HG03025 (cell line): ENCODE data around the gene SPATC1L.
"Not testable (repeated sequence)": the region's sequence is repeated elsewhere in the genome, so short reads cannot be mapped to it uniquely, and the experiment has no call there.

ENCODE experiments used
- ATAC-seq: cut with Tn5 transposase; IDR thresholded peaks from one replicate; pipeline ENCODE4 v1.9.1; 2021; ENCODE audit warnings: mild to moderate bottlenecking, moderate library complexity; ENCODE audit not compliant: unreplicated experiment, low FRiP score

Gene SPATC1L

DNA sequence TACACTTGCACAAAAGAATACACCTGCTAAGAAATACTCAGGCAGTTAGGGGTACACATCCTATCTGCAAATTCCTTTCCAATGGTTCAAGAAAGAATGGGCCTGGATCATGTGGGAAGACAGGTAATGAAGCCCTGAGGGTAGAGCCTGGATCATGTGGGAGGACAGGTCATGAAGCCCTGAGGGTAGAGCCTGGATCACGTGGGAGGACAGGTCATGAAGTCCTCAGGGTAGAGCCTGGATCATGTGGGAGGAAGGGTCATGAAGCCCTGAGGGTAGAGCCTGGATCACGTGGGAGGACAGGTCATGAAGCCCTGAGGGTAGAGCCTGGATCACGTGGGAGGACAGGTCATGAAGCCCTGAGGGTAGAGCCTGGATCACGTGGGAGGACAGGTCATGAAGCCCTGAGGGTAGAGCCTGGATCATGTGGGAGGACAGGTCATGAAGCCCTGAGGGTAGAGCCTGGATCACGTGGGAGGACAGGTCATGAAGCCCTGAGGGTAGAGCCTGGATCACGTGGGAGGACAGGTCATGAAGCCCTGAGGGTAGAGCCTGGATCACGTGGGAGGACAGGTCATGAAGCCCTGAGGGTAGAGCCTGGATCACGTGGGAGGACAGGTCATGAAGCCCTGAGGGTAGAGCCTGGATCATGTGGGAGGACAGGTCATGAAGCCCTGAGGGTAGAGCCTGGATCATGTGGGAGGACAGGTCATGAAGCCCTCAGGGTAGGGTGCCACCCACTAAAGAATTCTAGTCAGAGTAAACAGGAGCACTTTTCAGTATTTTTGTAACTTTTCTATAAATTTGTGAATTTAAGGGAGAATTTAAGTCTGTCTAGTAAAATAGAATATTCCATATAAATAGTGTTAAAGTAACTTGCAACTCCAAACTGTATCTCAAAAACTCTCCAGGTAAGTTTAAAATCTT lies 16.9 kb upstream of the SPATC1L start:
- ATAC-seq: not testable (repeated sequence)

DNA sequence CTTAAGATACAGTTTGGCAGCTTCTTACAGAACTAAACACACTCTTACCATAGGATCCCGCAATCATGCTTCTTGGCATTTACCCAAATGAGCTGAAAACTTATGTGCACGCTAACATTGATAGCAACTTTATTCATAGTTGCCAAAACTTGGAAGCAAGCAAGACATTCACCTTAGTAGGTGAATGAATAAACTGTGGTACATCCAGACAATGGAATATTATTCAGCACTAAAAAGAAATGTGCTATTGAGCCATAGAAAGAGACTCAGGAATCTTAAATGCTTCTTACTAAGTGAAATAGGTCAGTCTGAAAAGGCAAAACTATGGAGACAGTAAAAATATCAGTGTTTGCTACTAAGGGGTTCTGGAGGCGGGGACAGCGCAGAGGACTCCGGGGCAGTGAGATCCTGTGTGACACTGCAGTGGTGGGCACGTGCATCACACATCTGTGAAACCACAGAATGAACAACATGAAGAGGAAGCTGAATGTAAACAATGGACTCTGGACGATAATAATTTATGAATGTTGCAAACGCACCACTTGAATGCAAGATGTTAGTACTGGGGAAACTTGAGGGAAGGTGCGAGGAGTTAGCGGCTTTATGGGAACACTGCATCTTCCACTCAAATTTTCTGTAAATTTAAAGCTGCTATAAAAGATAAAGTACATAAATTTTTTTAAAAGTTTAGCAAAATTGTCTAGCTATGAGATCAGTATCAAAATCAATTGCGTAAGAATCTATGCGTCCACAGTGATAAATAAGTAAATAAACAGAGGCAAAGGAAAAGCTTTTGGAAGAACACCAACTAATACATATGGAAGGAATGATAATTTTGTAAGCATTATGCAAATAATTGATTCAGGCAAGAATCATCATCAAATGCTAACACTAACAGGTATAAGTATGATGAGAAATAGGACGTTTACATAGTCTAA lies 15.4 kb upstream of the SPATC1L start:
- no peak for ATAC-seq

DNA sequence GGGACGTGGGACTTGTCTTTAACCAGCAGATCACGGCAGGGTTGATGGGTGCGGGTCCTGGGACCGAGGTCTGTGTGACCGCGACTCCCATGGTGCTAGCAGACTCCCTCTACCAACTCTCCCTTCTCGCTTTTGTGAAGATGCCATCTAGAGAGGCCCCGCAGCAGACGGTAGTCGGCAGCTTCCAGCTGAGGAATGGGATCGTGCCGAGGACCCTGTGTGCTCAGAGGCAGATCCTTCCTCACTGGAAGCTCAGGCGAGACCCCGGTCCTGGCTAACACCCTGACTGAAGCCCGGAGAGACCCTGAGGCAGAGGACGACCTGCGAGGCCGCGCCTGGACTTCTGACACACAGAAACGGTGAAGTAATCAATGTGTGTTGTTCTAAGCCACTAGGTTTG lies 12.5 kb upstream of the SPATC1L start:
- no peak for ATAC-seq

DNA sequence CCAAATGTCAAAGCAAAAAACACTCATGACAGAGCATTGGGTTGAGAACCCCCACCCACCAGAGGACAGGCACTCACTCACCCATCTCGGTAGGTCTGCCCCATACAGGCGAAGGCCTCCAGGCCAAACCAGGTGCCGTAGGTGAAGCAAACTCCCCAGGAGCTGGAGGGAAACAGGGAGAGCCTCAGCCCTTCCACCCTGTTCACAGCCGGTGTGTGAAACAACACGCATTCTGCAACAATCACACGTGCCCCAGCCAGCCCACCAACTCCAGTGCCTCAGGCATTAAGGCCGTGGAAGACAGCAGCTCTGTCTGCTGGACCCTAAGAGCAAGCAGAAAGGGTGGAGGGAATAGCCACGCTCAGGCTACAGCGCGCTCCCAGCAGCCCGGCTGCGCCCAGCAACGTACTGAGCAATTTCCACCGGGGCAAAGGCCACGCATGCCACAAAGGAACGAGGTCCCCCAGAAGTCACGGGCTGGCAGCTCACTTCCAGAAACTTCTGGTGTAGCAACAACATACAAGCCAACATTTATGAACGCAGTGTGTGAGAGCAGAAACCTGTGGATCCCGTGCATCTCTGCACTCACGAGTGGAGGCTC lies 11.4 kb upstream of the SPATC1L start:
- no peak for ATAC-seq

DNA sequence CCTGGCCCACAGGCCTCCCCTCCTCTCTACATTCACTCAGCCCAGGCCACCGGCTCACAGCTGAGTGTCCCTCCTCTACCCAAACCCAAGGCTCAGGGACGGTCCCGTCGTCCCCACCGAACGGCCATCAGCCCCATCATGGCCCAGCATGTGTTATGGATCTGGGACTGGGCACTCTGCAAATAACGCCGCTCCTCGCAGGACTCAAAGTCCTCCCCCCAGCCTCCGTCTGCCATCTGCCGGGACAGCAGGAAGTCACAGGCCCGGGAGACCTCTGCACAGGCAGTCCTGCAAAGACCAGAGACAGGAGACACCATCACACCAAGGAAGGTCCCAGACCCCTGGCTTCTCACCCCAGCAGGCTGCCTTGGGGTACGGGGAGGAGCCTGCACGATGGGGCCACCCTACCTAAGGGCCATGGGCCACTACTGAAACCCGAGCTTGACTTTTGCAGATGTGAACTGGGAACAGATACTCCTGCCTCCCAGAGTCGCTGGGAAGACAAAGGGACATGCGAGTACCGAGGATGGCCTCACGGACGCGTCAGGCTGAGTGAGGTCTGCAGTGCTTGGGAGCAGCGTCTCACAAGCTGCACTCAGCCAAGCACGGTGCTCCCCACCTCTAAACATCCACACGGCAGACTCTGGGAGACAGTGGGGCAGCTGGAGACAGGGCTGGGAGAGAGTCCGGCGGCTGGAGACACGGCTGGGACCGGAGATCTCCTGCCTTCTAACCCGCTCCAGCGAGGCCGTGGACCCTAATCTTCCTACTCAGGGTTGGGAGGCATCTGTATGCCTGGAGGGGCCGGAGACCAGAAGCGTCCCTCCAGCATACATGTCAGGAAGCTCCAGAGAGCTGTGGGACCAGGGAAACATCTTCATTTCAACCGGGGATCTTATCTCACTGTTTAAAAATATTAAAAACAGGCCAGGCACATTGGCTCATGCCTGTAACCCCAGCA lies 10.4 kb upstream of the SPATC1L start:
- ATAC-seq: no peak

DNA sequence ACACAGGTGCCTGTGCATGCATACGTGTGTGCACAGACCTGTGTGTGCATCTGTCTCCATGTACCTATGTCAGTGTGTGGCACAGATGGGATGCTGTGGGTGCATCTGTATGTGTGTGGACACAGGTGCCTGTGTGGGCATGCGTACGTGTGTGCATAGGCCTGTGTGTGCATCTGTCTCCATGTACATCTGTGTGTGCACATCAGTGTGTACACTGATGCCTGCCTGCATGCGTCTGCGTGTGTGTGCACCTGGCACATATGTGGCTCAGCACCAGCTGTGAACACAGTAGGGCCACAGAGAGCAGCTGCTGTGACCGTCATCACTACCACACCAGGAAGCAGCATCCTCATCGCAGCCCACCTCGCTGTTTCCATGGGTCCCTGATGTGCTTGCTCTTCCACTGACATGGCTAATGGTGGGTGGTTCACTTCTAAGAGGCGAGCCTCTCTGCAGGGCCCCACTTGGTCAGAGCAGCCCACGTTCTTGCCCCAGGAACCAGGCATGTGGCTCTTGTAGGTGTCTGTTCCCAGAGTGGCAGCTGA lies 9.6 kb upstream of the SPATC1L start:
- no peak for ATAC-seq

DNA sequence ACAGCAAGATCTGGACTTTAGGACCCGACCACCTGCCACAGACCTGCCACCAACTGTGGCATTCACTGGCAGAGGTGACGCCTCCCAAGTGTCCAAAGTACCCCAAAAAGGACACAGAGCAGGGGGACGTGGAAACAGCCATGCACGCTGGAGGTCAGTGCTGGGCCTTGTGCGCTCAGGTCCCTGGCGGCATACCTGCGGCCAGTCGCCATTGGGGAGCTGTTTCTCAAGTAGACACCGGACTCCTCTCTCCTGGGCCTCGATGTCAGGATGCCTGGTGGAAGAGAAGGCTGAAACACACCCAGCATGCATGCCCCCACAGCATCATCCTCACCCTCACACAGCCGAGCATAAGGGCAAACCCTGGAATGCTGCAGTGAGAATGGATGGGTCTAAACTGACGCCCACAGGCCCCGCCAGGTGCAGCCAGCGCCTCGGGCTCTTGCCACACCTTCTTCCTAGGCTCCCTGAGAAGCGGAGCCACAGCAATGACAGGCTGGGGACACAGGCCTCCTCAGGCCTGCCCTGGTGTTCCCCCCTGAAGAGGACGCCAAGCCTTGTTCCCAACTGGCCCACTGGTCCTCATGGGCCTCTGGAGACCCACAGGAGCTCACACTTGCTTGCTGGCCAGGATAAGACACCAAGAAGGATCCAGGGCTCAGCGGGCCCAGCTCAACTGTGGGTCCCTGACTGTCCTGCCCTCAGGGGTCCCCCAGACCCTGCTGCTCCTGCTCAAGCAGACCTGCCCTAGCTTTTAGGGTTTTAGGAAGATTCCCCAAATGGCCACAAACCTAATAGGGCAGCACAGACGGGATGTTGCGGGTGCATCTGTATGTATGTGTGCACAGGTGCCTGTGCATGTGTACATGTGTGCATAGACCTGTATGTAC lies 7.7 kb upstream of the SPATC1L start:
- ATAC-seq: no peak

DNA sequence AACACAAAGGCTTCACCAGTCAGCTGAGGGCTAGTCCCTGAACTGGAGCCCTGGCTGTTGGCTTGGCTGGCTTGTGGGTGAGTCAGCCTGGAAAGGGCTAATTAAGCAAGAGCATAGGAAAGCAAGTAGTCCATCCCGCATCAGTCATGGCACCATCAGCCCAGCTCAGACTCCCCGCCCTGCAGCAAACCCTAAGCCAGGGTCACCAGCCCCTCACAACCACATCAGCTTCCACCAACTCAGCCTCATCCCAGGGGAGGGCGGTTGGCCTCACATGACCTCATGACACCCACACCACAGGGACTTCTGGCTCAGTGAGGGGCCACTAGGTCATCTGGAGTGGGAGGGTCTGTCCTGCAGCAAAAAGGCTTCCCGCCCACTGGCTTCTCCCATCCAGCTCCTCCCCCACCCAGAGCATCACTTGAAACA lies 7.0 kb upstream of the SPATC1L start:
- ATAC-seq: no peak

DNA sequence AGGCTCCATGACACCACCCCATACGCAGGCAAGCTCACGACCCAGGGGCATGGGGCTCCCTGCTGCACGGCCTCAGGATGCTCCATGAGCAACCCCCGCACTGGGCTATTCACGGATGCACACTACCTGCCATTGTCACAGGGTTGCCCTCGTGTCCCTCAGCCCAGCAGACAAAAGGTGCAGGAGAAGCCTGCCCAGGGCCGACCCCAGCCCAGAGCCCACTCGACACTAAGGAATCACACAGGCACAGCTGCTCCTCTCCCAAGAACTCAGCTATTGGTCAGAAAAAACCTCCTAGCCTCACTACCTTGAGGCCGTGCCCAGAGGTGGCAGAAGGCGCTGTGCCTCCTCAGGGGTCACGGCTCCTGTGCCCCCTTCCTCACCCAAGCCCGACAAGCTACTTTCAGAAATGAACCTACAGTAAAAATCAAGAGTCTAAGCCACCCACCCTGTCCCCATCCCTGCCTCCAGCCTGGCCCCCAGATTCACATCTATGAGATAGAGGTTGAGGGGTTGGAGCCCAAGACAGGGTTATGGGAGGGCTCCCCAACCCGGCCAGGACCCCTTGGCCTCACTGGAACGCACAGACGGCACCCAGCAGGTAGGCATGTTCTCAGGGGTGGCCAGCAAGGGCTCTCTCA lies 6.4 kb upstream of the SPATC1L start:
- no peak for ATAC-seq

DNA sequence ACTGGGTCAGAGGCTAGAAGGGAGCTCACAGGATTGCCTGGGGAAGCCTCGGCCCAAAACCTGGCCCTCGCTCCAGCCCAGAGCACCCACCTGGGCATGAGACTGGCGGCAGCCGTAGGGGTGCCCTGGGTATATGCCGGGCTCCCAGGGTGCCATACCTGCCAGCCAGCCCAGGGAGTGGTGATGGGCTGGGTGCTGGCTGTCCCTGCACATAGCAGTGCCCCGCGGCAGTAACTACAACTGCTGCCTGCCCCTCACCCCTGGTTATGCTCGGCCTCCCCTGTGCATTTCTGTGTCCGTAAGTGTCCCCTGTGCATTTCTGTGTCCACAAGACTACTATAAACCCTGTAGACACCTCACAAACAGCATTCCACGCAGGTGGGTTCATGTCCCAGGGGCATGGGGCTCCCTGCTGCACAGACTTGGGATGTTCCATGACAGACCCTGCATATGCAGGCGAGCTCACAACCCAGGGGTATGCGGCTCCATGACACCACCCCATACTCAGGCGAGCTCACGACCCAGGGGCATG lies 5.8 kb upstream of the SPATC1L start:
- ATAC-seq: no peak

DNA sequence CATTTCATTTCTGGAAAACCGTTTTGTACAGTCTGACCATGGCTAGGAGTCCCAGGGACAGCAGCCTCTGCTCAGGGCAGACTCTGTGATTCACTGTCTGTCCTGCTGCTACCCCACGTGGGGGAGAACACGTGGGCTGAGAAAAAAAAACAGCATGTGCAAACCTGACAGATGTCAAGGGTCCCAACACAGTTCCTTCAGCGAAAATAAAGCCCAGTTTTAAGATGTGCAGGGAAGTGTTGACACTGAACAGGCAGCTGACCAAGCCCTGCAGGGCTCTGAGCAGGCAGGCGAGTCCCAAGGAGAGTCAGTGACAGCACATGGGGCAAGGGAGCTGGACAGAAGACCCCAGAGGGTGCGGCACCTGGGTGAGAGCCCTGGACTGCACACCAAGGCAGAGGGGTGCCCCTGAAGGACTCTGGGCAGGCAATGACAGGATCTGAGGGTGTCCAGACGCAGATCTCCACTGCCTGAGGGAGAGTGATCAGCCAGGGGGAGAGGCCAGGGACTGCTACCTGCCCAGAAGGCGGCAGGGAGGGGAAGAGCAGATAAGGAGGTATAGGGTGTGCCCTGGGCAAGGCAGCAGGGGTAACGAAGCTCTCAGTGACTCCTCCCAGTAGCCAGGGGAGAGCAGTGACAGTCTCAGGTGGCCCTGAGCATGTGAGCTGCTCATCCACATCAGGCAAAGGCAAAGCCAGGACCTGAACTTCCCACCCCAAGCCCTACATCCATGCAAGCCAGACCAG lies 5.1 kb upstream of the SPATC1L start:
- no peak for ATAC-seq

DNA sequence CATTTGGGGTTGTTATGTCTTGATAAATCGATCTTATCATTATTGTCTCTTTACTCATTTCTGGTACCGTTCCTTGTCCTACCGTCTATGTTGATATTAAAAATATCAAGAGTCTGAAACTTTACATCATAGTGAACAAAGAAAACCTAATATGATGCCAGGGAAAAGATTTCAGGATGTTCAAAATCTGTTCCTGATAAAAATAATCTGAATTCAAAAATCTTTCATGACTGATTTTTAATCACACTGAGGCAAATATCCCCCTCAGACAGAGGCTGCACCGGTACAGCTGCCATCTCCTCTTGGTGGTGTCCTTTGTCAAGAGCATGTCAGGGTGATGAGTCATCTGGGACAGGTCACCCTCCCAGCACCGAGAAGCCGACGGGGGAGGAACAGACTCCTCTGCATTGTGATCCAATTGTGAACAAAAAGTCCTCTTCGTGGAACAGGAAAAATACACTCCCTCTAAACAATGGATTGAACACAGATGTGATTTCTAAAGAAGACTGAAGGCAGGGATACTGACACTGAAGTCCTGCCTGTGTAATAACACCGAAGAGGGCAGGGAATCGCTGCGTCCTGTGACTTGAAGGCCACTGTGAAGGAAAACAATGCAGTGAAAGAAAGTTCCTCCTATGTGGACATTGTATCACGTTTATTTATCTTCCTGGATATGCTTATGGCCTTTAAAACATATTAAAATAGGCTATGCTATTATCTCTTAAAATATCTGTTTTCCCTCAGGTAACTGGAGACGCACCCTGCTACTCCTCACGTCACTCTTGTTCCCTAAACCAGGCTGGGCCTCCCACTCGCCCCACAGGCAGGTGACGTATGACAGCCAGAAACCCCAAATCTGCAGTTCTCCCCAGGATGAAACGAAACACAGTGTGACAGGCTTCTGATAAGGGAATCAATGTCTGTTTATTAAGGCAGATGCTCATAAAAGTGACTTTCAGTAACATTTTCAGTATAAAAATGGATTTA lies 4.3 kb upstream of the SPATC1L start:
- ATAC-seq: no peak

DNA sequence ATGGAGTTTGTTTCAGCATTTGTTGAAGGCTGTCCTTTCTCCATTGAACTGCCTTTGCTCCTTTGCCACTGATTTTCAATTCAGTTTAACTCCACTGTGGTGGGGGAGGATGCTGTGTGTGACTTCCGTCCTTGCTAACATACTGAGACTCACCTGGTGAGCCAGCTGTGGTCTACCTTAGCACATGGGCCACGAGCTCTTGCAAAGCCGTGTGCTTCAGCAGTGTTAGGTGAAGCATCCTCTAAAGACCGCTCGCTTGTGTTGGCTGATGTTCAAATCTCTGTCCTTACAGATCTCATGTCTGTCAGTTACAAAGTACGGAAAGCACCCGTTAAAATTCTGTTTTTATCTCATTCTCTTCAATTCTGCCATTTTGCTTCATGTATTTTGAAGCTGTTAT lies 3.6 kb upstream of the SPATC1L start:
- ATAC-seq: no peak

DNA sequence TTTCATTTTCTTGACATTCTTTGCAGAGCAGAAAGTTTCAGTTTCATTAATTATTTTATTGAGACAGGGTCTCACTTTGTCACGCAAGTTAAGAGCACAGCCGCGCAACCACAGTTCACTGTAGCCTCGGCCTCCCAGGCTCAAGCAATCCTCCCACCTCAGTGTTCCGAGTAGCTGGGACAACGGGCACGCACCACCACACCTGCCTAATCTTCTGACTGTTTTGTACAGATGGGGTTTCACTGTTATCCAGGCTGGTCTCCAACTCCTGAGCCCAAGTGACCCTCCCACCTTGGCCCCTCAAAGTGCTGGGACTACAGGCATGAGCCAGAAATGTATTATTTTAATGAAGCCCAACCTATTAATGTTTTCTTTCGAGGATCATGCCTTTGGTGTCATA lies 3.0 kb upstream of the SPATC1L start:
- ATAC-seq: no peak

DNA sequence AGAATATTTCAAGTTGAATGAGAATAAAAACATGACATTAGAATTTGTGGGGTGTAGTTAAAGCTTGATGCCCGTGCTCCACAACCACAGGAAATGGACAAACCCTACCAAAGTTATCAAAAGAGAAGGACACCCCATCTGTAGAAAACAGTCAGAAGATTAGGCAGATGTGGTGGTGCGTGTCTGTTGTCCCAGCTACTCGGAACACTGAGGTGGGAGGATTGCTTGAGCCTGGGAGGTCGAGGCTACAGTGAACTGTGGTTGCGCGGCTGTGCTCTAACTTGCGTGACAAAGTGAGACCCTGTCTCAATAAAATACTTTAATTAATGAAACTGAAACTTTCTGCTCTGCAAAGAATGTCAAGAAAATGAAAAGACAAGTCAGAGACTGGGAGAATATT lies 1.5 kb upstream of the SPATC1L start:
- no peak for ATAC-seq
